A204.1 (cell line): ENCODE results near the gene FAHD1.
"Not testable (repeated sequence)": the region's sequence is repeated elsewhere in the genome, so short reads cannot be mapped to it uniquely, and the experiment has no call there.

Experiments used
- FAIRE-seq: peaks from 2 replicates; lab custom pipeline; 2012; peaks lifted over from hg19 to GRCh38; lab: Jason Lieb, UNC

Gene FAHD1

GRCh38 chr16:1789643-1790045 is 37.4 kb upstream of the FAHD1 start:
- FAIRE-seq = no peak

- no peak for FAIRE-seq
These were observed 36.8 kb upstream of the FAHD1 start for GRCh38 chr16:1790261-1790610.

GRCh38 chr16:1790611-1791255 is 36.3 kb upstream of the FAHD1 start:
- FAIRE-seq = no peak

GRCh38 chr16:1791256-1791942 is 35.6 kb upstream of the FAHD1 start:
- no peak for FAIRE-seq

- no peak for FAIRE-seq
These were observed 34.8 kb upstream of the FAHD1 start for GRCh38 chr16:1791943-1792812.

- no peak for FAIRE-seq
These were observed 34.0 kb upstream of the FAHD1 start for GRCh38 chr16:1792836-1793577.

GRCh38 chr16:1793578-1794220 is 33.3 kb upstream of the FAHD1 start, which contains the start of gene IGFALS:
TSS of gene IGFALS (minus strand) at chr16:1793705. CDS start at chr16:1793652, 53 bp downstream.
- no peak for FAIRE-seq

- no peak for FAIRE-seq
These were observed 32.7 kb upstream of the FAHD1 start for GRCh38 chr16:1794221-1794871.

- no peak for FAIRE-seq
These were observed 31.9 kb upstream of the FAHD1 start for GRCh38 chr16:1794908-1795666.

- FAIRE-seq = not testable (repeated sequence)
These were observed 27.7 kb upstream of the FAHD1 start for GRCh38 chr16:1799263-1799662.

- FAIRE-seq = no peak
These were observed 26.3 kb upstream of the FAHD1 start for GRCh38 chr16:1800701-1801100.

GRCh38 chr16:1807626-1808025 is 19.4 kb upstream of the FAHD1 start:
- FAIRE-seq = no peak

GRCh38 chr16:1808691-1809090 is 18.3 kb upstream of the FAHD1 start:
- FAIRE-seq = no peak

- no peak for FAIRE-seq
These were observed 17.7 kb upstream of the FAHD1 start for GRCh38 chr16:1809281-1809801.

GRCh38 chr16:1810106-1810505 is 16.9 kb upstream of the FAHD1 start:
- FAIRE-seq = no peak

- FAIRE-seq = no peak
These were observed 16.5 kb upstream of the FAHD1 start for GRCh38 chr16:1810536-1810935.

- FAIRE-seq = no peak
These were observed 14.3 kb upstream of the FAHD1 start for GRCh38 chr16:1812732-1813163.

GRCh38 chr16:1815461-1815860 is 11.5 kb upstream of the FAHD1 start:
- no peak for FAIRE-seq

GRCh38 chr16:1816396-1817275 is 10.4 kb upstream of the FAHD1 start:
- no peak for FAIRE-seq
